Stimulated activated CD4-positive, alpha-beta T cell treated with anti-CD3 and anti-CD28 coated beads, Interleukin-15, amount 100 ng/mL, for 48 hours (primary cell): ENCODE results near the gene ZFHX2.
"Not testable (repeated sequence)": the region's sequence is repeated elsewhere in the genome, so short reads cannot be mapped to it uniquely, and the experiment has no call there.

Experiments used
- DNase-seq, 2 donors: peaks; one replicate each; pipeline ENCODE4 v3.0.0-alpha.2; 2020; ENCODE audit warnings: low read depth in 2 of 2

Gene ZFHX2

GRCh38 chr14:23551266-23552028 is at the start of gene ZFHX2:
Gene ZFHX2, minus strand, starts transcription at chr14:23551765. Its CDS starts 16,440 bp downstream, at chr14:23535325.
- DNase-seq, result peak; percentile 47 to 72

- no peak for DNase-seq
Observed at GRCh38 chr14:23600806-23601205, 49.2 kb upstream of the ZFHX2 start.

- DNase-seq, result no peak
Observed at GRCh38 chr14:23600322-23600707, 48.8 kb upstream of the ZFHX2 start.

- not testable (repeated sequence) for DNase-seq
Observed at GRCh38 chr14:23594191-23594590, 42.6 kb upstream of the ZFHX2 start.

- no peak for DNase-seq
Observed at GRCh38 chr14:23590198-23590597, 38.6 kb upstream of the ZFHX2 start.

GRCh38 chr14:23589606-23590005 is 38.0 kb upstream of the ZFHX2 start:
- no peak for DNase-seq

GRCh38 chr14:23588884-23589598 is 37.5 kb upstream of the ZFHX2 start:
- DNase-seq, result peak; percentile 69 to 80

GRCh38 chr14:23584527-23585203 is 33.1 kb upstream of the ZFHX2 start:
- DNase-seq, result not testable (repeated sequence)

GRCh38 chr14:23583761-23584526 is 32.4 kb upstream of the ZFHX2 start:
- not testable (repeated sequence) for DNase-seq

GRCh38 chr14:23582906-23583760 is 31.6 kb upstream of the ZFHX2 start:
- no peak for DNase-seq

- DNase-seq, result no peak
Observed at GRCh38 chr14:23580948-23581281, 29.4 kb upstream of the ZFHX2 start.

GRCh38 chr14:23580152-23580926 is 28.8 kb upstream of the ZFHX2 start:
- no peak for DNase-seq

- DNase-seq, result no peak
Observed at GRCh38 chr14:23579739-23580138, 28.2 kb upstream of the ZFHX2 start.

- DNase-seq, result no peak
Observed at GRCh38 chr14:23579311-23579630, 27.7 kb upstream of the ZFHX2 start.

- DNase-seq, result no peak
Observed at GRCh38 chr14:23578560-23579310, 27.2 kb upstream of the ZFHX2 start, which contains the start of gene JPH4. Gene JPH4, minus strand, starts transcription at chr14:23578790. Its CDS starts 1,337 bp downstream, at chr14:23577453.

- DNase-seq, result no peak
Observed at GRCh38 chr14:23577710-23578392, 26.3 kb upstream of the ZFHX2 start.

- no peak for DNase-seq
Observed at GRCh38 chr14:23577004-23577681, 25.6 kb upstream of the ZFHX2 start.

- DNase-seq, result no peak
Observed at GRCh38 chr14:23573384-23574015, 21.9 kb upstream of the ZFHX2 start.
